HG02970 (cell line): ENCODE measurements around the gene RBM45.
"Not testable (repeated sequence)": the region's sequence is repeated elsewhere in the genome, so short reads cannot be mapped to it uniquely, and the experiment has no call there.

Source experiments
- ATAC-seq: cut with Tn5 transposase; IDR thresholded peaks from one replicate; pipeline ENCODE4 v1.9.1; 2021; ENCODE audit warnings: mild to moderate bottlenecking, moderate library complexity, moderate number of reproducible peaks; ENCODE audit not compliant: unreplicated experiment, low FRiP score

Gene RBM45

GRCh38 chr2:178106053-178106452 lies 6.2 kb upstream of the RBM45 start:
- no peak for ATAC-seq

- no peak for ATAC-seq
Measured at GRCh38 chr2:178108176-178108575, 4.1 kb upstream of the RBM45 start.

GRCh38 chr2:178109813-178110212 lies 2.4 kb upstream of the RBM45 start:
- no peak for ATAC-seq

GRCh38 chr2:178110681-178111080 lies 1.6 kb upstream of the RBM45 start:
- no peak for ATAC-seq

GRCh38 chr2:178111743-178112142 lies 494 bp upstream of the RBM45 start:
- ATAC-seq, result no peak

- no peak for ATAC-seq
Measured at GRCh38 chr2:178114462-178114861, 2.2 kb downstream of the RBM45 start.

GRCh38 chr2:178115271-178115670 lies 3.0 kb downstream of the RBM45 start:
- ATAC-seq, result no peak

GRCh38 chr2:178117725-178118124 lies 5.5 kb downstream of the RBM45 start:
- ATAC-seq, result no peak

GRCh38 chr2:178119179-178119922 lies 7.1 kb downstream of the RBM45 start:
- no peak for ATAC-seq

GRCh38 chr2:178123163-178123562 lies 10.9 kb downstream of the RBM45 start:
- no peak for ATAC-seq

- ATAC-seq, result no peak
Measured at GRCh38 chr2:178125125-178125524, 12.9 kb downstream of the RBM45 start.

GRCh38 chr2:178125862-178126261 lies 13.6 kb downstream of the RBM45 start:
- no peak for ATAC-seq

GRCh38 chr2:178128836-178129630 lies 16.8 kb downstream of the RBM45 start:
- ATAC-seq, result no peak

GRCh38 chr2:178136321-178137025 lies 24.2 kb downstream of the RBM45 start:
- ATAC-seq, result no peak

GRCh38 chr2:178142274-178143065 lies 30.2 kb downstream of the RBM45 start:
- ATAC-seq, result no peak

- ATAC-seq, result no peak
Measured at GRCh38 chr2:178143481-178143880, 31.2 kb downstream of the RBM45 start.

- no peak for ATAC-seq
Measured at GRCh38 chr2:178152033-178152432, 39.8 kb downstream of the RBM45 start.

GRCh38 chr2:178152542-178152941 lies 40.3 kb downstream of the RBM45 start:
- ATAC-seq, result no peak

GRCh38 chr2:178152977-178153376 lies 40.7 kb downstream of the RBM45 start:
- no peak for ATAC-seq

GRCh38 chr2:178153878-178154277 lies 41.6 kb downstream of the RBM45 start:
- ATAC-seq, result not testable (repeated sequence)
